HEK293 (cell line): ENCODE data around the gene LMTK2.

ENCODE experiments used
- CTCF ChIA-PET: fragments of 350-600 bp; formaldehyde crosslinking; extraction: SDS; loops from one replicate; lab custom pipeline; 2021; ENCODE audit warnings: antibody characterized with exemption; lab: Yijun Ruan, JAX
- POLR2A ChIA-PET: fragments of 300-600 bp; formaldehyde crosslinking; extraction: SDS; loops from one replicate; lab custom pipeline; 2020; ENCODE audit warnings: antibody characterized with exemption, inconsistent platforms; lab: Yijun Ruan, JAX
- H3K27ac ChIP-seq: fragments of 200-500 bp; sonication (Bioruptor generic); 2 replicates; pipeline ENCODE4 v1.5.1; 2014; ENCODE audit warnings: low read depth, low read length, control low read depth, inconsistent platforms; ENCODE audit errors: extremely low read depth
- H3K36me3 ChIP-seq, 2 experiments: fragments of 200-500 bp in 1 of 2; sonication (Bioruptor generic) in 1 of 2; 1 replicate in 1 of 2; 2 replicates in 1 of 2; pipeline ENCODE4 v1.5.1; 2014 to 2017; ENCODE audit warnings: inconsistent platforms in 2 of 2, low read length in 2 of 2; ENCODE audit not compliant: control insufficient read depth in 2 of 2, insufficient read depth in 1 of 2
- H3K4me1 ChIP-seq: fragments of 200-500 bp; sonication (Bioruptor generic); 2 replicates; pipeline ENCODE4 v1.5.1; 2014; ENCODE audit warnings: mild to moderate bottlenecking, low read length, inconsistent platforms; ENCODE audit not compliant: control insufficient read depth, insufficient read depth
- H3K4me3 ChIP-seq: 2 replicates; pipeline ENCODE4 v1.5.1; 2011; ENCODE audit warnings: low read depth, mild to moderate bottlenecking, control low read depth, low read length, moderate library complexity
- H3K9me3 ChIP-seq: fragments of 200-500 bp; sonication (Bioruptor generic); 2 replicates; pipeline ENCODE4 v1.5.1; 2014; ENCODE audit warnings: low read depth, low read length, inconsistent platforms; ENCODE audit not compliant: control insufficient read depth, insufficient read depth
- AEBP2 ChIP-seq: fragments of 450-650 bp; formaldehyde crosslinking; IDR thresholded peaks from 2 replicates; pipeline ENCODE4 v1.5.1; 2016; ENCODE audit warnings: missing biosample characterization, missing genetic modification characterization, borderline replicate concordance
- ATF2 ChIP-seq: fragments of 450-650 bp; formaldehyde crosslinking; IDR thresholded peaks from 2 replicates; pipeline ENCODE4 v1.5.1; 2016; ENCODE audit warnings: missing biosample characterization, missing genetic modification characterization, low read depth
- GLI2 ChIP-seq: fragments of 450-650 bp; formaldehyde crosslinking; IDR thresholded peaks from 2 replicates; pipeline ENCODE4; 2017; ENCODE audit warnings: missing biosample characterization, missing genetic modification characterization, low read depth, borderline replicate concordance
- INSM2 ChIP-seq: fragments of 450-650 bp; formaldehyde crosslinking; IDR thresholded peaks from 2 replicates; pipeline ENCODE4 v1.5.1; 2016; ENCODE audit warnings: missing biosample characterization, missing genetic modification characterization
- RBAK ChIP-seq: fragments of 450-650 bp; formaldehyde crosslinking; IDR thresholded peaks from 2 replicates; pipeline ENCODE4 v1.5.1; 2016; ENCODE audit warnings: missing biosample characterization, missing genetic modification characterization
- SETDB1 ChIP-seq: IDR thresholded peaks from one replicate; pipeline ENCODE4 v1.6.1; 2017; ENCODE audit warnings: mild to moderate bottlenecking, low read length, moderate library complexity, mixed read lengths; ENCODE audit not compliant: insufficient read length
- ZNF138 ChIP-seq: fragments of 450-650 bp; formaldehyde crosslinking; IDR thresholded peaks from 2 replicates; pipeline ENCODE4 v1.5.1; 2016; ENCODE audit warnings: missing biosample characterization, missing genetic modification characterization, borderline replicate concordance
- ZNF280D ChIP-seq: fragments of 450-650 bp; formaldehyde crosslinking; IDR thresholded peaks from 2 replicates; pipeline ENCODE4 v1.5.1; 2016; ENCODE audit warnings: missing biosample characterization, missing genetic modification characterization
- ZNF311 ChIP-seq: fragments of 450-650 bp; formaldehyde crosslinking; IDR thresholded peaks from 2 replicates; pipeline ENCODE4 v1.5.1; 2017; ENCODE audit warnings: missing biosample characterization, missing genetic modification characterization, borderline replicate concordance
- ZNF354C ChIP-seq: fragments of 450-650 bp; formaldehyde crosslinking; IDR thresholded peaks from 2 replicates; pipeline ENCODE4 v1.5.1; 2016; ENCODE audit warnings: missing biosample characterization, missing genetic modification characterization, low read depth, borderline replicate concordance
- ZNF37A ChIP-seq: fragments of 450-650 bp; IDR thresholded peaks from 2 replicates; pipeline ENCODE4 v1.5.1; 2018; ENCODE audit warnings: missing biosample characterization, missing genetic modification characterization
- ZNF404 ChIP-seq: fragments of 450-650 bp; formaldehyde crosslinking; IDR thresholded peaks from 2 replicates; pipeline ENCODE4 v1.5.1; 2017; ENCODE audit warnings: missing biosample characterization, missing genetic modification characterization
- ZNF433 ChIP-seq: fragments of 450-650 bp; formaldehyde crosslinking; IDR thresholded peaks from 2 replicates; pipeline ENCODE4 v1.5.1; 2016; ENCODE audit warnings: missing biosample characterization, missing genetic modification characterization, low read depth
- ZNF473 ChIP-seq: fragments of 450-650 bp; formaldehyde crosslinking; IDR thresholded peaks from 2 replicates; pipeline ENCODE4 v1.5.1; 2017; ENCODE audit warnings: missing biosample characterization, missing genetic modification characterization
- ZNF501 ChIP-seq: fragments of 450-650 bp; formaldehyde crosslinking; IDR thresholded peaks from 2 replicates; pipeline ENCODE4 v1.5.1; 2016; ENCODE audit warnings: missing biosample characterization, missing genetic modification characterization
- ZNF510 ChIP-seq: fragments of 450-650 bp; formaldehyde crosslinking; IDR thresholded peaks from 2 replicates; pipeline ENCODE4 v1.5.1; 2018; ENCODE audit warnings: mild to moderate bottlenecking, missing genetic modification characterization, missing biosample characterization; ENCODE audit not compliant: insufficient replicate concordance
- ZNF621 ChIP-seq: fragments of 450-650 bp; formaldehyde crosslinking; IDR thresholded peaks from 2 replicates; pipeline ENCODE4 v1.5.1; 2017; ENCODE audit warnings: missing biosample characterization, missing genetic modification characterization
- ZNF670 ChIP-seq: fragments of 450-650 bp; formaldehyde crosslinking; IDR thresholded peaks from 2 replicates; pipeline ENCODE4 v1.5.1; 2016; ENCODE audit warnings: missing biosample characterization, missing genetic modification characterization, low read depth
- ZNF707 ChIP-seq: fragments of 450-650 bp; formaldehyde crosslinking; IDR thresholded peaks from 2 replicates; pipeline ENCODE4 v1.5.1; 2016; ENCODE audit warnings: missing biosample characterization, missing genetic modification characterization
- ZNF792 ChIP-seq: fragments of 450-650 bp; formaldehyde crosslinking; IDR thresholded peaks from 2 replicates; pipeline ENCODE4 v1.5.1; 2016; ENCODE audit warnings: missing biosample characterization, missing genetic modification characterization
- ZSCAN4 ChIP-seq: fragments of 450-650 bp; formaldehyde crosslinking; IDR thresholded peaks from 2 replicates; pipeline ENCODE4 v1.5.1; 2017; ENCODE audit warnings: missing biosample characterization, missing genetic modification characterization
- TF ChIP-seq, protein P1 (sequence below): fragments of 450-650 bp; formaldehyde crosslinking; IDR thresholded peaks from 2 replicates; pipeline ENCODE4 v1.5.1; 2016; ENCODE audit warnings: missing biosample characterization, missing genetic modification characterization, borderline replicate concordance

The LMTK2 gene

DNA sequence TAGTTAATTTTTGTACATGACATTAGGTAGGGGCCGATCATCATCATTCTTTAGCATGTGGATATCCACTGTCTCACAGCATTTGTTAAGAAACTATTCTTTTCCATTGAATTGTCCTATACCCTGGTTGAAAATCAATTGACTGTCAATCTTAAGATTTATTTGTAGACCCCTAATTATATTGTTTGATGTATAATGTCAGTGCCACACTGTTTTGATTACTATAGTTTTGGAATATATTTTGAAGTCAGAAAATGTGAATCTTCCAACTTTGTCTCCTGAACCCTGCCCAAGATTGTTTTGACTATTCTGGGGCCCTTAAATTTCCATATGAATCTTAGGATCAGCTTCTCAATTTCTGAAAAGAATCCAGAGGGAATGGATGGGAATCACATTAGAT, 6.6 kb upstream of the LMTK2 start:
- ChIA-PET CTCF (no interaction called here), POLR2A (no interaction called here)
- Histone ChIP-seq H3K4me3 (no peak overlapping the region), H3K36me3 (no peaks in the 10 kb centered on the region), H3K4me1 (no peaks in the 10 kb centered on the region), H3K27ac (no peak overlapping the region), H3K9me3 (no peaks in the 10 kb centered on the region)
- TF ChIP-seq ZNF501 (tag by site-specific recombination) (no peak), ZNF311 (tag by site-specific recombination) (no peak), ZNF280D (tag by site-specific recombination) (0 out of 2 replicates have a peak, but pooled peaks have one; percentile 49), SETDB1 (peak; percentile 46), RBAK (tag by site-specific recombination) (no peak), ZNF621 (tag by site-specific recombination) (no peak)

DNA sequence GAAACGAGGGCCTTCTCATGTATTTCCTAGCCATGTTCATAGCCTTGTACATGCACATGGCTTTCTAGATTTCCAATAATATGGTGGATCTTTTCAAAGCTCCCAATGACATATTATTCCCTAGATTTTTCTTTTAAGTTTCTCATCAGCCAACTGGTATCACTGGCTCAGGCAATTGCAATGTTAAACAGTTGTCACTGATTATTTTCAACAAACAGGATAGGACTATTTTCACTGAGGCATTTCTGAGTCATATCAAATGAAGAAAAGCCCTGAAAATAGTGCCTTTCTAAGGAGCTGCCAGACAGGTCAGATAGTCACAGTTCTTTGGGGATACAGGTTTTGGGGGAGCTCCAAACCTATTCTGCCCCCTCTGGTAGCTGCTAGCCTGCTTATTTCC, 4.5 kb upstream of the LMTK2 start:
- H3K4me3 ChIP-seq, result no peak overlapping the region
- no peak overlapping the region for H3K27ac ChIP-seq
- H3K36me3 ChIP-seq, result no peaks in the 10 kb centered on the region
- no peaks in the 10 kb centered on the region for H3K4me1 ChIP-seq
- ChIA-PET CTCF (interaction anchor here (0.6 to 1.1 kb wide), 2 partner anchors 10 to 66 kb away, joined by 3 to 4 read pairs; no protein-coding TSS in a partner anchor), POLR2A (no interaction called here)
- TF ChIP-seq ZNF138 (tag by site-specific recombination) (no peak), ZNF354C (no peak), ZNF510 (tag by site-specific recombination) (no peak), ZNF37A (tag by site-specific recombination) (no peak), INSM2 (no peak), ATF2 (tag by site-specific recombination) (no peak), ZNF670 (no peak), ZNF404 (tag by site-specific recombination) (no peak), ZNF433 (tag by site-specific recombination) (no peak), ZNF473 (tag by site-specific recombination) (no peak), ZSCAN4 (no peak), ZNF792 (tag by site-specific recombination) (no peak), GLI2 (tag by site-specific recombination) (no peak), ZNF707 (tag by site-specific recombination) (no peak), AEBP2 (tag by site-specific recombination) (no peak)
- TF ChIP-seq, protein P1, sequence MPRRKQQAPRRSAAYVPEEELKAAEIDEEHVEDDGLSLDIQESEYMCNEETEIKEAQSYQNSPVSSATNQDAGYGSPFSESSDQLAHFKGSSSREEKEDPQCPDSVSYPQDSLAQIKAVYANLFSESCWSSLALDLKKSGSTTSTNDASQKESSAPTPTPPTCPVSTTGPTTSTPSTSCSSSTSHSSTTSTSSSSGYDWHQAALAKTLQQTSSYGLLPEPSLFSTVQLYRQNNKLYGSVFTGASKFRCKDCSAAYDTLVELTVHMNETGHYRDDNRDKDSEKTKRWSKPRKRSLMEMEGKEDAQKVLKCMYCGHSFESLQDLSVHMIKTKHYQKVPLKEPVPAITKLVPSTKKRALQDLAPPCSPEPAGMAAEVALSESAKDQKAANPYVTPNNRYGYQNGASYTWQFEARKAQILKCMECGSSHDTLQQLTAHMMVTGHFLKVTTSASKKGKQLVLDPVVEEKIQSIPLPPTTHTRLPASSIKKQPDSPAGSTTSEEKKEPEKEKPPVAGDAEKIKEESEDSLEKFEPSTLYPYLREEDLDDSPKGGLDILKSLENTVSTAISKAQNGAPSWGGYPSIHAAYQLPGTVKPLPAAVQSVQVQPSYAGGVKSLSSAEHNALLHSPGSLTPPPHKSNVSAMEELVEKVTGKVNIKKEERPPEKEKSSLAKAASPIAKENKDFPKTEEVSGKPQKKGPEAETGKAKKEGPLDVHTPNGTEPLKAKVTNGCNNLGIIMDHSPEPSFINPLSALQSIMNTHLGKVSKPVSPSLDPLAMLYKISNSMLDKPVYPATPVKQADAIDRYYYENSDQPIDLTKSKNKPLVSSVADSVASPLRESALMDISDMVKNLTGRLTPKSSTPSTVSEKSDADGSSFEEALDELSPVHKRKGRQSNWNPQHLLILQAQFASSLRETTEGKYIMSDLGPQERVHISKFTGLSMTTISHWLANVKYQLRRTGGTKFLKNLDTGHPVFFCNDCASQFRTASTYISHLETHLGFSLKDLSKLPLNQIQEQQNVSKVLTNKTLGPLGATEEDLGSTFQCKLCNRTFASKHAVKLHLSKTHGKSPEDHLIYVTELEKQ (tag by site-specific recombination), result no peak
- no peaks in the 10 kb centered on the region for H3K9me3 ChIP-seq
